K562 (cell line): Measurements from ENCODE around the gene NSF. TPM values are rescaled to one million over a fixed set of nuclear protein-coding genes. Genes with fewer than 3 reads are reported as not detected.

Experiments
- CBFA2T3 ChIP-seq: fragments of 450-650 bp; IDR thresholded peaks from 2 replicates; pipeline ENCODE4 v1.6.1; 2017
- CHD7 ChIP-seq: fragments of 200-600 bp; sonication (generic); IDR thresholded peaks from one replicate; pipeline ENCODE4 v1.6.1; 2012; ENCODE audit warnings: mild to moderate bottlenecking, low read depth, low read length, inconsistent platforms
- ILK ChIP-seq: fragments of 450-650 bp; IDR thresholded peaks from 2 replicates; pipeline ENCODE4 v1.6.1; 2016; ENCODE audit warnings: missing genetic modification characterization, low read depth, mild to moderate bottlenecking, missing compliant biosample characterization, moderate library complexity, borderline replicate concordance
- RNF2 ChIP-seq: sonication (generic); IDR thresholded peaks from 2 replicates; pipeline ENCODE4 v1.6.1; 2016
- ZNF639 ChIP-seq, 2 experiments: fragments of 200-800 bp in 1 of 2; sonication (Bioruptor generic) in 1 of 2; sonication (generic) in 1 of 2; formaldehyde crosslinking in 1 of 2; IDR thresholded peaks in 1 of 2; conservative IDR thresholded peaks in 1 of 2; 2 replicates each; pipeline versions ENCODE4 v1.5.0 to v1.6.1; 2016 to 2020; ENCODE audit warnings: missing compliant biosample characterization in 1 of 2, missing genetic modification characterization in 1 of 2, missing genetic modification reagents in 1 of 2
- ZNF655 ChIP-seq: fragments of 250-450 bp; sonication (Bioruptor Pico); IDR thresholded peaks from 2 replicates; pipeline ENCODE4 v1.5.0; 2021
- polyA plus RNA-seq, 8 experiments: library from polyadenylated mRNA; depleted of rRNA in 4 of 8; stranded (reverse) in 5 of 8; unstranded in 3 of 8; fragments of >200 nt; fragmentation: Nextera tagmentation in 2 of 8; fragmentation: Illumina TruSeq in 1 of 8; extraction: Ambion mirVana in 2 of 8; extraction: Trizol in 1 of 8; gene quantifications; 2 replicates each; pipeline versions ENCODE4 v1.2.1 to v1.2.3, GENCODE V29; 2011 to 2014; ENCODE audit warnings: inconsistent platforms in 1 of 8, missing spikeins in 1 of 8
- total RNA-seq, 7 experiments: library from RNA; depleted of rRNA in 6 of 7; stranded (reverse); fragments of >200 nt in 6 of 7; fragmentation: Illumina TruSeq in 2 of 7; extraction: Trizol in 2 of 7; gene quantifications; 2 replicates each; pipeline versions ENCODE4 v1.2.1 to v1.2.3, GENCODE V29; 2011 to 2021; ENCODE audit warnings: low replicate concordance in 1 of 7

Gene NSF
- total and polyA plus RNA-seq, 9 of the 15 experiments (the other 6 are each of a cell fraction or from before 2014, with no cell fraction given), result 16.7 to 39.8 (median 36.7) TPM

- no peak for TF ChIP-seq CHD7
- no peak for TF ChIP-seq CBFA2T3
- TF ChIP-seq ILK (tag), result no peak
- no peak for TF ChIP-seq RNF2
- no peak for TF ChIP-seq ZNF639 (CRISPR knock-in tag; conservative IDR thresholded peaks at IDR 0.05 in 1 of 2, IDR thresholded peaks at IDR 0.05 in 1 of 2)
- TF ChIP-seq ZNF655 (CRISPR knock-in tag), result no peak
Observed at GRCh38 chr17:46803544-46803943, 213.1 kb downstream of the NSF start (continued).
